Stimulated activated naive CD8-positive, alpha-beta T cell treated with anti-CD3 and anti-CD28 coated beads, Interleukin-15, Interleukin-2, amounts not matched to agents 100 U/mL and 50 U/mL, for 24 hours (primary cell): ENCODE results near the gene PSMB9.
"Not testable (repeated sequence)": the region's sequence is repeated elsewhere in the genome, so short reads cannot be mapped to it uniquely, and the experiment has no call there.

Experiments
- ATAC-seq: fragments of 150-1000 bp; cut with Tn5 transposase; one replicate; pipeline ENCODE4 v1.10.0; 2021
- DNase-seq: peaks from one replicate; pipeline ENCODE4 v3.0.0; 2021

The PSMB9 gene

DNA sequence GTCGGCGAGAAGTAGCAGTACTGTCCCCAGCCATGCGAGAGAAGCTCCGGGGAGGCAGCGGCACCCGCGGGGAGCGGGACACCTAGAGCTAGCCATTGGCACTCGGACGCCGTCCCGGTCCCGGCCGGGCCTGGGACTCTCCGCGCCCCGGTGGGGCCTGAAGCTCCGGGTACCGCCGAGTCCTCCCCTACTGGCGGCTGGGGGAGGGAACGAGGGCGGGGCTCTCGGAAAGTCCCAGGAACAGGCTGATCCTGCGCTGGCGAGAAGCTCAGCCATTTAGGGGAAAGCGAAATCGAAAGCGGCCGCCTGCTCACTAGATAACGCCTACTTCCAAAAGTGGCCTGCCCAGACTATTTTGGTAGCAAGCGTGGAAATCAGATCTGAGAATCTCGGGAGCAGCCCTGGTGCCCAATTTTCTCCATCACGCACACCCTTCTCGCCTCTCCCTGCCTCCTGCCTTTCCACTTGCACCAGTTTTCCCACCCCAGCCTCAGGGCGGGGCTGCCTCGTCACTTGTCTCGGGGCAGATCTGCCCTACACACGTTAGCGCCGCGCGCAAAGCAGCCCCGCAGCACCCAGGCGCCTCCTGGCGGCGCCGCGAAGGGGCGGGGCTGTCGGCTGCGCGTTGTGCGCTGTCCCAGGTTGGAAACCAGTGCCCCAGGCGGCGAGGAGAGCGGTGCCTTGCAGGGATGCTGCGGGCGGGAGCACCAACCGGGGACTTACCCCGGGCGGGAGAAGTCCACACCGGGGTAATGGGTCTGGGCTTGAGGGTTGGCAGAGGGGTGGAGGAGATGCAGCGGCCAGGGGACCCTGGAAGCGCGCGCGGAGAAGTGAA lies at the start of gene PSMB9, which contains the start of gene TAP1:
Gene PSMB9, plus strand, starts transcription at position 652 of the 835 bp plus-strand sequence. Its CDS starts 38 bp downstream, at position 690.
Gene TAP1, minus strand, starts transcription at position 164 of the 835 bp plus-strand sequence. Its CDS starts 68 bp downstream, at position 96.
- DNase-seq (peak; percentile 96), ATAC-seq (peak; percentile 93)

- not testable (repeated sequence) for DNase-seq, ATAC-seq
Observed at GRCh38 chr6:32805404-32805803, 48.6 kb upstream of the PSMB9 start.

GRCh38 chr6:32807020-32807580 lies 46.9 kb upstream of the PSMB9 start:
- ATAC-seq (no peak), DNase-seq (no peak)

GRCh38 chr6:32809171-32809570 lies 44.8 kb upstream of the PSMB9 start:
- ATAC-seq (no peak), DNase-seq (no peak)

GRCh38 chr6:32814145-32814544 lies 39.8 kb upstream of the PSMB9 start:
- ATAC-seq (peak; percentile 48), DNase-seq (no peak)

GRCh38 chr6:32815115-32815514 lies 38.9 kb upstream of the PSMB9 start:
- DNase-seq (no peak), ATAC-seq (no peak)

GRCh38 chr6:32815996-32816395 lies 38.0 kb upstream of the PSMB9 start:
- ATAC-seq (no peak), DNase-seq (no peak)

GRCh38 chr6:32816746-32817204 lies 37.2 kb upstream of the PSMB9 start, which contains the start of gene HLA-DOB:
TSS of gene HLA-DOB (minus strand) at chr6:32817002. CDS start at chr6:32816951, 51 bp downstream.
- DNase-seq: no peak
- ATAC-seq: peak; percentile 48

DNA sequence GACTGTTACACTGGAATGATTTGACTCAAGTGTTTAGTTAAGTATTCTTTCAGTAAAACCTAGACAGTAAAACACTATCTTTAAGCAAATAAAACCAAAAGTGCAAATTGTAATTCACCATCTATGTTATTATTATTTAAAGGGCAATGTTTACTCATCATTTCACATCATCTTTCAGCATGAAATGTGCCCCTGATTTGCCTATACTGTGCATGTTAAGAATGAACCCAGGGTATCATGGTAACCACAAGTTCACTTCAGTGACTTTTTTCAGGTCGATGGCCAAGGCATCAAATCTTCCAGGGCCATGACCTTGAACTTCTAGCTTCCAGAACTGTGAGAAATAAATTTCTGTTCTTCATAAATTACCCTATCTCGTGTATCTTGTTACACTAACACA lies 35.1 kb upstream of the PSMB9 start:
- DNase-seq: no peak
- ATAC-seq: peak; percentile 29

GRCh38 chr6:32819729-32820128 lies 34.3 kb upstream of the PSMB9 start:
- ATAC-seq: no peak
- no peak for DNase-seq

GRCh38 chr6:32825966-32826365 lies 28.0 kb upstream of the PSMB9 start:
- ATAC-seq: no peak

GRCh38 chr6:32827025-32827424 lies 27.0 kb upstream of the PSMB9 start:
- ATAC-seq: no peak
- no peak for DNase-seq

More at GRCh38 chr6:32825966-32826365, 28.0 kb upstream of the PSMB9 start:
- no peak for DNase-seq

DNA sequence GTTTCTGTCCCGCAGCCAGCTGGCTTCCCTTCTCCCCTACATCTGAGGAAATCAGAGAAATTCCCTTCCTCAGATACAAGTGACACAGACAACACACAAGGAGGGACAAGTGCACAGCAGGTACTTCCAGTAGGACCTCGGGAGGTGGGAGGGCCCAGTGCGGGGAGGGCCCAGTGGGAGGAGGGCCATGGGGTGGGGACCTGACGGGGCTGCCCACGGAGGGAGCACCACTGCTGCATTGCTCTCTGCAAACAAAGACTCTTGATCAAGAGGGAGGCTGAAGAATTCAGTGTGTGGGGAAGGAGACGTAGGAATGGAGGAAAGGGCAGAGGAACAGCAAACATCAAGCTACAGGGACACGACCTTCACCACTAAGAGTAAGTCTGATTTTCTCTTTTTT lies 24.5 kb upstream of the PSMB9 start:
- ATAC-seq (no peak), DNase-seq (no peak)

DNA sequence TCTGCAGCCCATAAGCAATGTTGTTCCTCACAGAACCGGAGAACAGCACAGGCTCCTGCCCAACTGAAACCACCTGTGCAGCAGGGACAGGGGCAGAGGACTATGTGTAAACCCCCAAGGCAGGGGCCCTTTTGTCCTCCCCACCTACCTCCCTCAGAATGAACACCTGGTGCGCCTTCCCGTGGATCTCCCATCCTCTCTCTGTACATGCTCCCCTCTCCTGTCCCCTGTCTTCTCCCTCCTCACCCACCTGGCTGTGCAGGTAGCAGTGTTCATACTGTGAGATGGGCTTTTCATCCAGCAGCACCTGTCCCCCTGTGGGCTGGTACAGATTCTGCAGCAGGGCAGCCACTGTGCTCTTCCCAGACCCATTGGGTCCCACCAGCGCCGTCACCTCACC lies 24.0 kb upstream of the PSMB9 start:
- DNase-seq (no peak), ATAC-seq (no peak)

DNA sequence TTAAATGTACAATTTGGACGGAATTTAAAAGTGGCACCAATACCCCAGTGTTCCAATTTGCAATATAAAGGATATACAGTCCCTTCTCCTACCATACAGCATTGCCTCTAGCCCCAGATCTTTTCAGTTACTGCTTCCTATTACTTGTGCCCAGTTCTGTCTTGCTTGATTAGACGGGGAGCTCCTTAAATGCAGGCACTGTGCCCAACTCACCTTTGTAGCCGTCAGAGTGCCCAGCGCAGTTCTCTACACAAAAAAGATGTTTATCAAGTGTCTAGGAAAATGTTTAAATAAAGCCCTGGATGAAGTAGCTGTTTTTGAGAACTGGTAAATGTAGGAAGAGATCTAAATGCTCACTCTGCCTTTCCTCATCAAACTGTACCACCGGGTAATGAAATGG lies 23.1 kb upstream of the PSMB9 start:
- no peak for ATAC-seq
- no peak for DNase-seq

DNA sequence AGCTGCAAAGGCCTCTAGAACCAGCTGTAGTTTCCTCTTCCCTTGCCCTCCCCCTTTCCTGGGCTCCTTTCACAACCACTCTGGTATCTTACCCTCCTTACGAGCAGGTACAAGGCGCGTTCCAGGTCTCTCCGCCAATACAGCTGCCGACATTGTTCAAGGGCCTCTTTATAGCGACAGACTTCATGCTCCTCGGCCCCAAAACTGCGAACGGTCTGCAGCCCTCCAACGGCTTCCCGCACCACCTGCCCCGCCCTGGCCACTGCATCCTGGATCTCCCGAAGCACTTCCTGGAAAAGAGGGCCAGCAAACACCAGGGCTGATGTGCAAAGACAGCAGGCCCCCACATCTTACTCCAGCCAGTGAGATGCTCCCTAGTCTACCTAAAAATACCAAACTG lies 21.5 kb upstream of the PSMB9 start:
- DNase-seq (no peak), ATAC-seq (no peak)

DNA sequence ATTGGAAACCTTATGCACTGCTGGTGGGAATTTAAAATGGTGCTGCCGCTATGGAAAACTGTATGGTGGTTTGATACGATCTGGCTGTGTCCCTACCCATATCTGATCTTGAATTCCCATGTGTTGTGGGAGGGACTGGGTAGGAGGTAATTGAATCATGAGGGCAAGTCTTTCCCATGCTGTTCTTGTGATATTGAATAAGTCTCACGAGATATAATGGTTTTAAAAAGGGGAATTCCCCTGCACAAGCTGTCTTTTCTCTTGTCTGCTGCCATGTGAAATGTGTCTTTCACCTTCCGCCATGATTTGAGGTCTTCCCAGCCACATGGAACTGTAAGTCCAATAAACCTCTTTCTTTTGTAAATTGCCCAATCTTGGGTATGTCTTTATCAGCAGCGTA lies 20.3 kb upstream of the PSMB9 start:
- DNase-seq: no peak
- no peak for ATAC-seq

DNA sequence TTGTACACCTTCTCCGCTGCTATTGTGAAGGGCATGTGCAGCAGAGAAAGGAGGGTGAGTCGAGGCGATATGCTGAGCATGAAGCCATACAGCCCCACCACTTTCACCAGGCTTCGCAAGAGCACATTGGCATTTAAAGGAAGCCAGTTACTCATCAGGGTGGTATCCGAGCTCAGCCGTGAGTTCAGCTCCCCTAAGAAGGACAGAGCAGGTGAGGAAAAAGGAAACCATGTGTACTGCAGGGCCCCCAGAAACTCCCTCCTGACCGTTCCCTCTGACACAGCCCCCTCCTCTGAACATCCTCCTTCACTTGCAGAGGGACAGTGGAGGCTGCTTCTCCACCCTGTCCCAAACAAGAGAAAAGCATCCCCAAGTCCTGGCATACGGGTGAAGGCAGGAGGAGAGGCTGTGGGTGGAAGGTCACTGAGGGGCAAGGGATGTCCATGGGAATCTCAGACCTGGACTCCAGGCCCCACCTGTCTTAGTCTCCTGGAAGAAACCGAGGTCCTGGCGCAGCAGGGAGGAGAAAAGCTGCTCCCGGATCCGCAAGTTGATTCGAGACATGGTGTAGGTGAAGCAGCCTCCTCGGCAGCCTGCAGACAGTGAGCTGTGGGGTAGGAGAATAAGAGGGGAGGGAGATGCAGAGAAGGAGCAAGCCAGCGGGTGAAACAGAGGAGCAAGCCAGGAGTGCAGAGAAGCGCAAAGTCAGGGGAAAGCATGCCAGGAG lies 18.7 kb upstream of the PSMB9 start:
- DNase-seq (no peak), ATAC-seq (no peak)

DNA sequence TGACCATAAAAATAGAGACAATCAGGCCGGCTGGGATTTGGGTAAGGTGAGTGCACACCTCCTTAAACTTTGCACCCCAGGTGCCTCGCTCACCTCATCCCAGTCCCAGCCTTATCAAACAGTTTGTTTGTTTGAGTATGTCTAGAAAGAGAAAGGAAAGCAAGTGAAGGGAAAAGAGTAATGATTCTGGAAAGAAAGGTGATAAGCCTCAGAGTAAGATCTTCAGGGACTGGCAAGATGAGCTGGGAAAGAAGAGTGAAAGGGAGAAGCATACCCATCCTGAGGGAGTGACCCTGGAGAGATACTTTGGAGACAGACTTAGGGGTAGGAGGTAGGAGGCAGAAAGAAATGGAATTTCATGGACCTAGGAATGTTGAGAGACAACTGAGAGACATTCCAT lies 17.1 kb upstream of the PSMB9 start:
- ATAC-seq (no peak), DNase-seq (no peak)

- DNase-seq (no peak), ATAC-seq (no peak)
Observed at GRCh38 chr6:32837651-32838113, 16.3 kb upstream of the PSMB9 start.

- peak; percentile 91 for ATAC-seq
Observed at GRCh38 chr6:32838114-32838958, 15.7 kb upstream of the PSMB9 start, which contains the start of gene TAP2. TSS of gene TAP2 (minus strand) at chr6:32838739. CDS start at chr6:32838233, 506 bp downstream.

GRCh38 chr6:32839356-32839755 lies 14.6 kb upstream of the PSMB9 start:
- ATAC-seq (no peak), DNase-seq (no peak)

More at GRCh38 chr6:32838114-32838958, 15.7 kb upstream of the PSMB9 start, which contains the start of gene TAP2:
- peak; percentile 99 for DNase-seq
